GM19438 (cell line): ENCODE results near the gene ISG15.

Experiments used
- ATAC-seq: cut with Tn5 transposase; IDR thresholded peaks from one replicate; pipeline ENCODE4 v1.9.1; 2021; ENCODE audit warnings: low read depth; ENCODE audit not compliant: unreplicated experiment

The ISG15 gene

DNA sequence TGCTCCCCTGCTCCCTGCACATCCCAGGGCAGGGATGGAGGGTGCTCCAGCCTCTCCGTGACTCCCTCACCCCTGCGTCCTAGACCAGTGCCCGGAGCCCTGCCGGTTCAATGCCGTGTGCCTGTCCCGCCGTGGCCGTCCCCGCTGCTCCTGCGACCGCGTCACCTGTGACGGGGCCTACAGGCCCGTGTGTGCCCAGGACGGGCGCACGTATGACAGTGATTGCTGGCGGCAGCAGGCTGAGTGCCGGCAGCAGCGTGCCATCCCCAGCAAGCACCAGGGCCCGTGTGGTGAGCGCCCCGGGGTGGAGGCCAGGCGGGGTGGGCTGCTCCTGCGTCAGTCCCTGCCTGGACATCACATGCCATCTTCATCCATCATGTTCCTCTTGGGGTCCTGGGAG, 28.6 kb downstream of the ISG15 start:
- ATAC-seq, result no peak

DNA sequence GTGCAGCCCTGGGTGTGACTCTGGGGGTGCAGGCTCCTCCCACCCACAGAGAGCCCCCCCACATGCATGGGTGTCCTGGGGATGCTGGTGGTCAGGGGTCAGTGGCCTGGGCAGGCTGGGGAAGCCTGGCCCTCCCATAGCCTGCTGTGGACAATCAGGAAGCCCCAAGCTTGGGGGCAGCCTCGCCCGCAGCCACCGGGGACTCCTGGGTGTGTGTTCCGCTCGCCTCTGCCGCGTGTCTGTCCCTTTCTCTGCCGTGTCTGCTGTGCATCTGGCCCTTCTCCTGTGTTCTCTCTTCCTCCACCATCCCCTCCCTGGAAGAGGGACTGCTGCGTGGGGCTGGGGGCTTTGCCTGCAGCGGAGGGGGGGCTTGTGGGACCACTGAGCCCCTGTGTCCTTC, 29.5 kb downstream of the ISG15 start:
- ATAC-seq, result no peak

DNA sequence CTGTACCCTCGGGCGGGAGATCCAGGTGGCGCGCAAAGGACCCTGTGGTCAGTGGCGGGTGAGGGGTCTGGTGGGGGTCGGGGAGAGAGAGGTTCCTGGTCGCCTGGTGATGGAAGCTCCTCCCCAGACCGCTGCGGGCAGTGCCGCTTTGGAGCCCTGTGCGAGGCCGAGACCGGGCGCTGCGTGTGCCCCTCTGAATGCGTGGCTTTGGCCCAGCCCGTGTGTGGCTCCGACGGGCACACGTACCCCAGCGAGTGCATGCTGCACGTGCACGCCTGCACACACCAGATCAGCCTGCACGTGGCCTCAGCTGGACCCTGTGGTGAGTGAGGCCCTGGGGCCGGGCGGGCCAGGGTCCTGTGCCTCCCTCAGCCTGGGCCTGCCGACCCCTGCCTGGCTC, 30.1 kb downstream of the ISG15 start:
- no peak for ATAC-seq

DNA sequence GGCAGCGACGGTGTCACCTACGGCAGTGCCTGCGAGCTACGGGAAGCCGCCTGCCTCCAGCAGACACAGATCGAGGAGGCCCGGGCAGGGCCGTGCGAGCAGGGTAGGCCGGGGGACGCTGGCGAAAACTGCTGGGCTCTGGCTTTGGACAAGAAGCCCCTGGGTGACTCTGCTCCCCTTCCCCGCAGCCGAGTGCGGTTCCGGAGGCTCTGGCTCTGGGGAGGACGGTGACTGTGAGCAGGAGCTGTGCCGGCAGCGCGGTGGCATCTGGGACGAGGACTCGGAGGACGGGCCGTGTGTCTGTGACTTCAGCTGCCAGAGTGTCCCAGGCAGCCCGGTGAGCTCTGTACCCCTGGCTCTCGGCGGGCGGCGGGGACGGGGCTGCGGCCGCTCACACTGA, 30.6 kb downstream of the ISG15 start:
- no peak for ATAC-seq

DNA sequence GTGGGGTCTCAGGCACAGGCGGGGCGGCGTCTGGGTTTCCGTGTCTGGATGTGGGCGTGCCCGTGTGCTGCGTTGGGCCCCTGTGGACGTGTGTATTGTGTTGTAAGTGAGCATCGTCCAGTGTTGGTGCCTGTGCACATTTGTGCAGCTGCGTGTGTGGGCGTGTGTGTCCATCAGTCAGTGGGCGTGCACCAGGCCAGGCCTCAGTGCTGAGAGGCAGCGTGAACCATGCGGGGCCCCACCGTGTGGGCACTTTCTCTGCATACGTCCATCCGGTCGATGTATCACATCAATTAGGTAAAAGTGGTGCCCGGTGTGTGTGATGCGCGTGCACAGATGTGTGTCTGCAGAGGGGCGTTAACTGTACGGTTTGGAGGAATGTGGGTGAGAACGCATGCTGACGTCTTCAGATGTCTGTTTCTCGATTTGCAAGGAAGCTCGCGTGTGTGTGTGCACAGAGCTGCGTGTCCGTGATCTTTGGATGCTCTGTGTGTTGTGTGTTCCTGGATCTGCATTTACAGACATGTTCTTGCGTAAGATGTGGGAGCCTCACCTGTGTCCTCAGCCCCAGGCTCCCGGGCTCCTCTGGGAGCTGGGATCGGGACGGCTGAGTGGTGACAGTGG, 31.3 kb downstream of the ISG15 start:
- no peak for ATAC-seq

DNA sequence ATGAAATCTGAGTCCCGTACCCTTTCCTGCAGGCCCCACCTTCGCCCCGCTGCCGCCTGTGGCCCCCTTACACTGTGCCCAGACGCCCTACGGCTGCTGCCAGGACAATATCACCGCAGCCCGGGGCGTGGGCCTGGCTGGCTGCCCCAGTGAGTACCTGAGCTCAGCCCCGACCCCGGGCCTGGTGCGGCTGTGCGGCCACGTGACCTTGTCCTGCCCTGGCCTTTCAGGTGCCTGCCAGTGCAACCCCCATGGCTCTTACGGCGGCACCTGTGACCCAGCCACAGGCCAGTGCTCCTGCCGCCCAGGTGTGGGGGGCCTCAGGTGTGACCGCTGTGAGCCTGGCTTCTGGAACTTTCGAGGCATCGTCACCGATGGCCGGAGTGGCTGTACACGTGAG, 31.8 kb downstream of the ISG15 start:
- ATAC-seq, result no peak

DNA sequence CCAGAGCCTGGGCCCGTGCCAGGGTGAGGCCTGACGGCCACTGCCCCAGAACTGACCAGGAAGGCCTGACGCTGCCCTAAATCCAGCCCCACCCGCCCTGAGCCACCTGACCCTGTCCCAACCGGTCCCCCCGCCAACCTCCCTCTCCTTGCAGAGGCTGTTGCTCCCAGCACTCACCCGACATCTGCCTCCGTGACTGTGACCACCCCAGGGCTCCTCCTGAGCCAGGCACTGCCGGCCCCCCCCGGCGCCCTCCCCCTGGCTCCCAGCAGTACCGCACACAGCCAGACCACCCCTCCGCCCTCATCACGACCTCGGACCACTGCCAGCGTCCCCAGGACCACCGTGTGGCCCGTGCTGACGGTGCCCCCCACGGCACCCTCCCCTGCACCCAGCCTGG, 32.9 kb downstream of the ISG15 start:
- no peak for ATAC-seq

DNA sequence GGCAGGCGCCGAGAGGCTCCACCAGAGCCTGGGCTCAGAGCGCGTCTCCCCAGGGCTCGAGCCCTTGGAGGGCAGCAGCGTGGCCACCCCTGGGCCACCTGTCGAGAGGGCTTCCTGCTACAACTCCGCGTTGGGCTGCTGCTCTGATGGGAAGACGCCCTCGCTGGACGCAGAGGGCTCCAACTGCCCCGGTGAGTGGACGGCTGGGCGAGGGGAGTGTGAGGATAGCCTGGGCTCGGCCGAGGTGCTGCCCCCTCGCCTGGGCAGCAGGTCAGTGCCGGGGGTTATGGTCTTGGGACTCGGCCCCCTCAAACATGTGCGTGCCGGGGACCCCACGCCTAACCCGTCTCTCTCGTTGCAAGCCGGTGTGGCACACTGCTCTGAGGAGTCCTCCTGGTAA, 33.5 kb downstream of the ISG15 start:
- no peak for ATAC-seq

DNA sequence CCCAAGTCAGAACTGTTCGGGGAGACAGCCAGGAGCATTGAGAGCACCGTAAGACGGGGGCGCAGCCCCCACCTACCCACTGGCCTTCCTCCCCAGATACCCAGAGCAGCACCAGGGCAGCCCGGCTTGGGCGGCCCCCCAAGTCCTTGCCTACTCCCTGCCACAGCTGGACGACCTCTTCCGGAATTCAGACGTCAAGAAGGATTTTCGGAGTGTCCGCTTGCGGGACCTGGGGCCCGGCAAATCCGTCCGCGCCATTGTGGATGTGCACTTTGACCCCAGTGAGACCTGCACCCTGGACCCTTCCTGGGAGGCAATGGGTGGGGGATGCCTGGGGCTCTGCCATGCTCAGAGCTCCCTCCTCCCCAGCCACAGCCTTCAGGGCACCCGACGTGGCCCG, 34.1 kb downstream of the ISG15 start:
- ATAC-seq, result no peak

DNA sequence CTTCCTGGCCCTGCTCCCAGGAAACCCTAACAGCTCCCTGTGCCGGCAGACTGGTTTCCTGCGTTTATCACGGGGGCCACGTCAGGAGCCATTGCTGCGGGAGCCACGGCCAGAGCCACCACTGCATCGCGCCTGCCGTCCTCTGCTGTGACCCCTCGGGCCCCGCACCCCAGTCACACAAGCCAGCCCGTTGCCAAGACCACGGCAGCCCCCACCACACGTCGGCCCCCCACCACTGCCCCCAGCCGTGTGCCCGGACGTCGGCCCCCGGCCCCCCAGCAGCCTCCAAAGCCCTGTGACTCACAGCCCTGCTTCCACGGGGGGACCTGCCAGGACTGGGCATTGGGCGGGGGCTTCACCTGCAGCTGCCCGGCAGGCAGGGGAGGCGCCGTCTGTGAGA, 34.7 kb downstream of the ISG15 start:
- no peak for ATAC-seq

DNA sequence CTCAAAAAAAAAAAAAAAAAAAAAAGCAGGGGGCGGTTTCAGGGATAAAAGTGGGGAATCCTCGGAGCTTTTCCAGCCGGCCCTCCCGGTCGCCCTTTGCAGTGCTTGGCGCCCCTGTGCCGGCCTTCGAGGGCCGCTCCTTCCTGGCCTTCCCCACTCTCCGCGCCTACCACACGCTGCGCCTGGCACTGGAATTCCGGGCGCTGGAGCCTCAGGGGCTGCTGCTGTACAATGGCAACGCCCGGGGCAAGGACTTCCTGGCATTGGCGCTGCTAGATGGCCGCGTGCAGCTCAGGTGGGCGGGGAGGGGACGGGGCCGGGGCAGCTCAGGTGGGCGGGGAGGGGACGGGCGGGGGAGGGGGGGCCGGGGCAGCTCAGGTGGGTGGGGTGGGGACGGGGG, 35.5 kb downstream of the ISG15 start:
- ATAC-seq, result no peak

DNA sequence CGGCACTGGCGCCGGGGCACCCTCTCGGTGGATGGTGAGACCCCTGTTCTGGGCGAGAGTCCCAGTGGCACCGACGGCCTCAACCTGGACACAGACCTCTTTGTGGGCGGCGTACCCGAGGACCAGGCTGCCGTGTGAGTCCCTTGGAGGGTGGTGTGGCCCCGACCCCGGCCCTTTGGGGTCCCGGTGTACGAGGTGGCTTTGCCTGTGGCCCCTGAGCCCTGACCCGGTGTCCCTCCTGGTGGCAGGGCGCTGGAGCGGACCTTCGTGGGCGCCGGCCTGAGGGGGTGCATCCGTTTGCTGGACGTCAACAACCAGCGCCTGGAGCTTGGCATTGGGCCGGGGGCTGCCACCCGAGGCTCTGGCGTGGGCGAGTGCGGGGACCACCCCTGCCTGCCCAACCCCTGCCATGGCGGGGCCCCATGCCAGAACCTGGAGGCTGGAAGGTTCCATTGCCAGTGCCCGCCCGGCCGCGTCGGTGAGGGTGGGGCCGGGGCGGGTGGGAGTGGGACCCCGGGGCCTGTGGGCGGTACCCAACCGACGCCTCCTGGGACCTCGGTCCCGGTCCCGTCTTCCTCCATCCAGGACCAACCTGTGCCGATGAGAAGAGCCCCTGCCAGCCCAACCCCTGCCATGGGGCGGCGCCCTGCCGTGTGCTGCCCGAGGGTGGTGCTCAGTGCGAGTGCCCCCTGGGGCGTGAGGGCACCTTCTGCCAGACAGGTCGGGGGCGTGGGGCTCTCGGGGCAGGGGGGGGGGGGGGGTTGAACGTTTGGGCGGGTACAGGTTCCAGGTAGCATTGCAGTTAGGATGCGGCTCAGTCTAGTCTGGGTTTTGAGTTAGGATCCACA, 36.2 kb downstream of the ISG15 start:
- no peak for ATAC-seq

DNA sequence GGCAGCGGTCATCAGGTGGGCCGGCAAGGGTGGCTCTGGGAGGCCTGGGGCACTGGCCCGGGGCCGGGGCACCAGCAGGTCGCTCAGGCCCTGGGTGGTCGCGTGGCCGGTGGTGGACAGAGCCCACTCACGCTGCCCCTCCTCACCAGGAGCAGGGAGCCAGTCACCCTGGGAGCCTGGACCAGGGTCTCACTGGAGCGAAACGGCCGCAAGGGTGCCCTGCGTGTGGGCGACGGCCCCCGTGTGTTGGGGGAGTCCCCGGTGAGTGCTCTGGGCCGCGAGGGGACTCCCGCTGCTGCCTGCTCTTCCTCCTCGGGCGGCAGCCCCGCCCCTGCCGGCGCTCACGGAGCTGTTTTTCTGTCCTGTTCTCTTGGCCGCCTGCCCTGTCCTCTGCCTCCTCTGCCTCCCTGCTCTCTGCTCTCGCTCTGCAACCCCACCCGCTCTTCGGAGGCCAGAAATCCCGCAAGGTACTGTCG, 37.3 kb downstream of the ISG15 start:
- ATAC-seq, result no peak

DNA sequence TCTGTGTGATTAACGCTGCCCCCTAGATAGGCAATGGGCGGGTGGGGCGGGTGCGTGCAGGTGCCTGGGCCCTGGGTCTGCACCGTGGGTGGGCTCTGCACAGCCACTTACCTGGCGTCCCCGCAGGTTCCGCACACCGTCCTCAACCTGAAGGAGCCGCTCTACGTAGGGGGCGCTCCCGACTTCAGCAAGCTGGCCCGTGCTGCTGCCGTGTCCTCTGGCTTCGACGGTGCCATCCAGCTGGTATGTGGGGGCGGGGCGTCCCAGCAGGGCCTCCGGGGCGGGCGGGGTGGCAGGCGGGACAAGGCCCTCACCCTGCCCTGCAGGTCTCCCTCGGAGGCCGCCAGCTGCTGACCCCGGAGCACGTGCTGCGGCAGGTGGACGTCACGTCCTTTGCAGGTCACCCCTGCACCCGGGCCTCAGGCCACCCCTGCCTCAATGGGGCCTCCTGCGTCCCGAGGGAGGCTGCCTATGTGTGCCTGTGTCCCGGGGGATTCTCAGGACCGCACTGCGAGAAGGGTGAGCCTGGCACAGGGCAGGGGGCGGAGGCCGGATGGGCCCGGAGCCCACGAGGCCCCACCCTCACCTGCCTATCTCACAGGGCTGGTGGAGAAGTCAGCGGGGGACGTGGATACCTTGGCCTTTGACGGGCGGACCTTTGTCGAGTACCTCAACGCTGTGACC, 38.0 kb downstream of the ISG15 start:
- no peak for ATAC-seq

DNA sequence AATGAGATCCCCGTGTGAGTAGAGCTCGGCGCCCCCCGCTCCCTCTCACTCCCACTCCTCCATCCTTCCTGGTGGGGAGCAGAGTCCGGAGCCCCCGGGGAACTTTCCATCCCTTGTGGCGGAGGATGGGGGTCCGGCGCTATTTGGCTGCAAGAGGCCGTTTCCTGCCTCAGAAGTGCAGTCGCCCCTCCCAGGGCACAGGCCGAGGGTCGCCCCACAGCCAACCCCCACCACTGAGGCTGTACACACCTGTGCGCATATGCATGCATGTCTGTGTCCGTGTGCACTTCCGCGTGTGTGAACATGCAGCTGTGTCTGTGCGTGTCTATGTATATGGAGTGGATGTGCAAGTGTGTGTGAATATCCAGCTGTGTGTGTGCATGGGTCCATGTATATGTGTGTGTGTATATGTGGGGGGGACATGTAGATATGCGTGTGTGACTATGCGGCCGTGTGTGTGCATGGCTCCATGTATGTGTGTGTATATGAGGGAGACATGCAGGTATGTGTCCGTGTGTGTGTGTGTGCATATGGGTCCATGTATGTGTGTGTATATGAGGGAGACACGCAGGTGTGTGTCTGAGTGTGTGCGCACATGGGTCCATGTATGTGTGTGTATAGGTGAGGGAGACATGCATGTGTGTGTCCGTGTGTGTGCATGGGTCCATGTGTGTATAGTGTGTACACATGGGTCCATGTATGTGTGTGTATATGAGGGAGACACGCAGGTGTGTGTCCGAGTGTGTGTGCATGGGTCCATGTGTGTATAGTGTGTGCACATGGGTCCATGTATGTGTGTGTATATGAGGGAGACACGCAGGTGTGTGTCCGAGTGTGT, 38.9 kb downstream of the ISG15 start:
- no peak for ATAC-seq

DNA sequence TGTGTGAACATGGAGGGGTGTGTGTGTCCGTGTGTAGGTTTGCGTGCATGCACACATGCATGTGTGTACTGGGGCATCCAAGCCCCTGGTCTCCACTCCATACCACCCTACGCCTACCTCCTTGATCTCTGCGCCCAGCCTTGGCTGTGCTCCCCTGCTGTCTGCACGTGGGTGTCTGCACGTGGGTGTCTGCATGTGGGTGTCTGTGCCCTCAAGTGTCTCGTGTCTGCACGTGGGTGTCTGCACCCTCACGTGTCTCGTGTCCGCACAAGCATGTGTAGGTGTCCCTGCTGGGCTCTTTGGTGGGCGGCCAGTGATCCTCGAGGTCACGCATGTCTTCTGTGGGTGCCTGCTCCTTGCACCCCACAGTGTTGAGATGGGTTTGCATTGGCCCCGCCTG, 39.7 kb downstream of the ISG15 start:
- no peak for ATAC-seq

DNA sequence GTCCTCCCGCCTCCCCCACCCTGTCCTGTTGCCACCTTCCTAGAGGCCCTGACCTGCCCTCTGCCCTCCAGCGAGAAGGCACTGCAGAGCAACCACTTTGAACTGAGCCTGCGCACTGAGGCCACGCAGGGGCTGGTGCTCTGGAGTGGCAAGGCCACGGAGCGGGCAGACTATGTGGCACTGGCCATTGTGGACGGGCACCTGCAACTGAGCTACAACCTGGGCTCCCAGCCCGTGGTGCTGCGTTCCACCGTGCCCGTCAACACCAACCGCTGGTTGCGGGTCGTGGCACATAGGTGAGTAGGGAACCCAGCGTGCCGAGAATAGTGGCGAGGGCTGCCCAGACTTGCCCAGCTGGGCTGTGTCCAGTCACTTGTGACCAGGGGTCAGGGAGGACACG, 40.4 kb downstream of the ISG15 start:
- ATAC-seq, result no peak

DNA sequence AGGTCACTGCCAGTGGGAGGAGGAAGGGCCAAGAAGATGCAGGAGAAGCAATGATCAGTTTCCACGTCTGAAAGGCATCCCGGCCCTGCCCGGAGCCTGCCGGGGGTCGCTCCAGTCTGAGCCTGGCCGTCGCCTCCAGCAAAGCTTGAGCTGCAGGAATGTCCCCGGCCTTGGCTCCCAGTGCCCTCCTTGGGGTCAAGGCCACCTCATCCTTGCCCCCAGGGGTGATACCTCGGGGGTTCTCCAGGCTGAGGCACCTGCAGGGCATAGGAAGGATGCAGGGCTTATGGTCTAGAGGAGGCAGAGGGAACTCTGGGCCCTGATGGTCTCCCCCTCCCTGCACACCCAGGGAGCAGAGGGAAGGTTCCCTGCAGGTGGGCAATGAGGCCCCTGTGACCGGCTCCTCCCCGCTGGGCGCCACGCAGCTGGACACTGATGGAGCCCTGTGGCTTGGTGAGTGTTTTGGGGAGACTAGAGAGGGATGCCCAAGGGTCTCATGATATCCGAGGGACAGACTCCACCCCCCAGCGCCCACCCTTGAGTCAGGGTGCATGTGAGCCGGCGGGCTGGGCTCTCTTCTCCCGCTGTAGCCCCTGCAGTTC, 40.9 kb downstream of the ISG15 start:
- ATAC-seq, result no peak

DNA sequence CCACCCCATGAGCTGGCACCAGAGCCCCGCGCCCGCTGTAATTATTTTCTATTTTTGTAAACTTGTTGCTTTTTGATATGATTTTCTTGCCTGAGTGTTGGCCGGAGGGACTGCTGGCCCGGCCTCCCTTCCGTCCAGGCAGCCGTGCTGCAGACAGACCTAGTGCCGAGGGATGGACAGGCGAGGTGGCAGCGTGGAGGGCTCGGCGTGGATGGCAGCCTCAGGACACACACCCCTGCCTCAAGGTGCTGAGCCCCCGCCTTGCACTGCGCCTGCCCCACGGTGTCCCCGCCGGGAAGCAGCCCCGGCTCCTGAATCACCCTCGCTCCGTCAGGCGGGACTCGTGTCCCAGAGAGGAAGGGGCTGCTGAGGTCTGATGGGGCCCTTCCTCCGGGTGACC, 41.7 kb downstream of the ISG15 start:
- no peak for ATAC-seq
